GM23338 (cell line): ENCODE measurements around the gene SLFN5. TPM values are rescaled to one million over a fixed set of nuclear protein-coding genes. Genes with fewer than 3 reads are reported as not detected.

Source experiments
- polyA plus RNA-seq: library from polyadenylated mRNA; unstranded; fragments of >200 nt; fragmentation: Nextera tagmentation; extraction: Ambion mirVana; gene quantifications from 2 replicates; pipeline ENCODE4 v1.2.1, GENCODE V29; 2016
- total RNA-seq: library from RNA; depleted of rRNA; stranded (reverse); fragments of >200 nt; shearing (Covaris generic); gene quantifications from 2 replicates; pipeline ENCODE4 v1.2.3, GENCODE V29; 2014; rRNA removed
- TF ChIP-seq, protein P1 (sequence below): fragments of 250-450 bp; sonication (Bioruptor Pico); IDR thresholded peaks from 2 replicates; pipeline ENCODE4 v1.5.0; 2020; ENCODE audit warnings: mild to moderate bottlenecking, moderate library complexity

Gene SLFN5
- total and polyA plus RNA-seq, 2 experiments from 2014 or later = 1.4 to 6.4 TPM

DNA sequence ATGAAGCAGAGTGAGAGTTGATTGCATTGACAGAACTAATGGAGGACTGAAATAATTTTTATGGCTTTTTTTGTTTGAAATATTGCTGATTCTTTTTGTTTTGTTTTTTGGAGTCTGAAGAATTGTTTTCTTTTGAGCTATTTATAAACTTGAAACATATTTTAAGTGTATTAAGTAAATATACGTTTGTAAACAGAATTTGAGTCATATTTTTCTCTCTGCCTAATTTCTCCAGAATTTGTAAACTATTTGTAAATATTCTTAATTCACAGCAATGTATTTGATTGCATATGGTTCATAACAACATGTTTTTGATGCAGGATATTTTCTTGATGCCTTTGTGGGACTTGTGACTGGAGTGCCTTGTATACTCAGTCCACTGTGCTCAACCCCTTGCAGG lies 79.9 kb downstream of the SLFN5 start (continued):
- TF ChIP-seq, protein P1, sequence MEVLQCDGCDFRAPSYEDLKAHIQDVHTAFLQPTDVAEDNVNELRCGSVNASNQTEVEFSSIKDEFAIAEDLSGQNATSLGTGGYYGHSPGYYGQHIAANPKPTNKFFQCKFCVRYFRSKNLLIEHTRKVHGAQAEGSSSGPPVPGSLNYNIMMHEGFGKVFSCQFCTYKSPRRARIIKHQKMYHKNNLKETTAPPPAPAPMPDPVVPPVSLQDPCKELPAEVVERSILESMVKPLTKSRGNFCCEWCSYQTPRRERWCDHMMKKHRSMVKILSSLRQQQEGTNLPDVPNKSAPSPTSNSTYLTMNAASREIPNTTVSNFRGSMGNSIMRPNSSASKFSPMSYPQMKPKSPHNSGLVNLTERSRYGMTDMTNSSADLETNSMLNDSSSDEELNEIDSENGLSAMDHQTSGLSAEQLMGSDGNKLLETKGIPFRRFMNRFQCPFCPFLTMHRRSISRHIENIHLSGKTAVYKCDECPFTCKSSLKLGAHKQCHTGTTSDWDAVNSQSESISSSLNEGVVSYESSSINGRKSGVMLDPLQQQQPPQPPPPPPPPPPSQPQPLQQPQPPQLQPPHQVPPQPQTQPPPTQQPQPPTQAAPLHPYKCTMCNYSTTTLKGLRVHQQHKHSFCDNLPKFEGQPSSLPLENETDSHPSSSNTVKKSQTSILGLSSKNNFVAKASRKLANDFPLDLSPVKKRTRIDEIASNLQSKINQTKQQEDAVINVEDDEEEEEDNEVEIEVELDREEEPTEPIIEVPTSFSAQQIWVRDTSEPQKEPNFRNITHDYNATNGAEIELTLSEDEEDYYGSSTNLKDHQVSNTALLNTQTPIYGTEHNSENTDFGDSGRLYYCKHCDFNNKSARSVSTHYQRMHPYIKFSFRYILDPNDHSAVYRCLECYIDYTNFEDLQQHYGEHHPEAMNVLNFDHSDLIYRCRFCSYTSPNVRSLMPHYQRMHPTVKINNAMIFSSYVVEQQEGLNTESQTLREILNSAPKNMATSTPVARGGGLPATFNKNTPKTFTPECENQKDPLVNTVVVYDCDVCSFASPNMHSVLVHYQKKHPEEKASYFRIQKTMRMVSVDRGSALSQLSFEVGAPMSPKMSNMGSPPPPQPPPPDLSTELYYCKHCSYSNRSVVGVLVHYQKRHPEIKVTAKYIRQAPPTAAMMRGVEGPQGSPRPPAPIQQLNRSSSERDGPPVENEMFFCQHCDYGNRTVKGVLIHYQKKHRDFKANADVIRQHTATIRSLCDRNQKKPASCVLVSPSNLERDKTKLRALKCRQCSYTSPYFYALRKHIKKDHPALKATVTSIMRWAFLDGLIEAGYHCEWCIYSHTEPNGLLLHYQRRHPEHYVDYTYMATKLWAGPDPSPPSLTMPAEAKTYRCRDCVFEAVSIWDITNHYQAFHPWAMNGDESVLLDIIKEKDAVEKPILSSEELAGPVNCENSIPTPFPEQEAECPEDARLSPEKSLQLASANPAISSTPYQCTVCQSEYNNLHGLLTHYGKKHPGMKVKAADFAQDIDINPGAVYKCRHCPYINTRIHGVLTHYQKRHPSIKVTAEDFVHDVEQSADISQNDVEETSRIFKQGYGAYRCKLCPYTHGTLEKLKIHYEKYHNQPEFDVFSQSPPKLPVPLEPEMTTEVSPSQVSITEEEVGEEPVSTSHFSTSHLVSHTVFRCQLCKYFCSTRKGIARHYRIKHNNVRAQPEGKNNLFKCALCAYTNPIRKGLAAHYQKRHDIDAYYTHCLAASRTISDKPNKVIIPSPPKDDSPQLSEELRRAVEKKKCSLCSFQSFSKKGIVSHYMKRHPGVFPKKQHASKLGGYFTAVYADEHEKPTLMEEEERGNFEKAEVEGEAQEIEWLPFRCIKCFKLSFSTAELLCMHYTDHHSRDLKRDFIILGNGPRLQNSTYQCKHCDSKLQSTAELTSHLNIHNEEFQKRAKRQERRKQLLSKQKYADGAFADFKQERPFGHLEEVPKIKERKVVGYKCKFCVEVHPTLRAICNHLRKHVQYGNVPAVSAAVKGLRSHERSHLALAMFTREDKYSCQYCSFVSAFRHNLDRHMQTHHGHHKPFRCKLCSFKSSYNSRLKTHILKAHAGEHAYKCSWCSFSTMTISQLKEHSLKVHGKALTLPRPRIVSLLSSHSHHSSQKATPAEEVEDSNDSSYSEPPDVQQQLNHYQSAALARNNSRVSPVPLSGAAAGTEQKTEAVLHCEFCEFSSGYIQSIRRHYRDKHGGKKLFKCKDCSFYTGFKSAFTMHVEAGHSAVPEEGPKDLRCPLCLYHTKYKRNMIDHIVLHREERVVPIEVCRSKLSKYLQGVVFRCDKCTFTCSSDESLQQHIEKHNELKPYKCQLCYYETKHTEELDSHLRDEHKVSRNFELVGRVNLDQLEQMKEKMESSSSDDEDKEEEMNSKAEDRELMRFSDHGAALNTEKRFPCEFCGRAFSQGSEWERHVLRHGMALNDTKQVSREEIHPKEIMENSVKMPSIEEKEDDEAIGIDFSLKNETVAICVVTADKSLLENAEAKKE = no peak

Other genes with a start within 250 kb of the SLFN5 start
- gene RFFL, start 179.4 kb upstream of the SLFN5 start, total RNA-seq = 22.2 and 29.2 TPM in 2 replicates
- 4.1 and 6.4 TPM in 2 replicates for gene RFFL, start 179.4 kb upstream of the SLFN5 start, polyA plus RNA-seq
- 11.0 and 13.2 TPM in 2 replicates for gene RAD51D, start 123.2 kb upstream of the SLFN5 start, total RNA-seq
- 5.9 and 7.3 TPM in 2 replicates for gene RAD51D, start 123.2 kb upstream of the SLFN5 start, polyA plus RNA-seq
- gene FNDC8, start 121.5 kb upstream of the SLFN5 start, total RNA-seq = not detected in 2 replicates
- not detected in 2 replicates for gene FNDC8, start 121.5 kb upstream of the SLFN5 start, polyA plus RNA-seq
- 54.8 and 66.4 TPM in 2 replicates for gene NLE1, start 100.8 kb upstream of the SLFN5 start, total RNA-seq
- 16.6 and 17.9 TPM in 2 replicates for gene NLE1, start 100.8 kb upstream of the SLFN5 start, polyA plus RNA-seq
- gene UNC45B, start 95.3 kb upstream of the SLFN5 start, total RNA-seq = 0.03 and 0.04 TPM in 2 replicates
- gene UNC45B, start 95.3 kb upstream of the SLFN5 start, polyA plus RNA-seq = 0.16 TPM in 1 of 2 replicates, not detected in the other
- not detected in 2 replicates for gene SLC35G3, start 48.7 kb upstream of the SLFN5 start, total RNA-seq
- gene SLC35G3, start 48.7 kb upstream of the SLFN5 start, polyA plus RNA-seq = not detected in 2 replicates
- gene SLFN11, start 130.5 kb downstream of the SLFN5 start, total RNA-seq = 0.04 TPM in 1 of 2 replicates, not detected in the other
- gene SLFN11, start 130.5 kb downstream of the SLFN5 start, polyA plus RNA-seq = 0.19 TPM in 1 of 2 replicates, not detected in the other
- 6.1 and 9.2 TPM in 2 replicates for gene SLFN12, start 189.4 kb downstream of the SLFN5 start, total RNA-seq
- 3.5 and 4.8 TPM in 2 replicates for gene SLFN12, start 189.4 kb downstream of the SLFN5 start, polyA plus RNA-seq
- gene SLFN13, start 205.7 kb downstream of the SLFN5 start, total RNA-seq = 3.1 and 4.3 TPM in 2 replicates
- gene SLFN13, start 205.7 kb downstream of the SLFN5 start, polyA plus RNA-seq = 1.0 and 1.3 TPM in 2 replicates